IMR-90 (cell line): ENCODE data around the gene METRNL.

Source experiments
- CHD1 ChIP-seq: IDR thresholded peaks from 2 replicates; pipeline ENCODE4 v1.6.1; 2012; ENCODE audit warnings: low read depth, low read length, improper control_type of control experiment
- CTCF ChIP-seq: conservative IDR thresholded peaks from 2 replicates; pipeline ENCODE4 v1.5.1; 2012; ENCODE audit warnings: mild to moderate bottlenecking, low read depth, low read length, improper control_type of control experiment
- FOS ChIP-seq: fragments of 150-350 bp; IDR thresholded peaks from 2 replicates; pipeline ENCODE4 v1.6.1; 2016; ENCODE audit warnings: low read depth, low read length
- POLR2A ChIP-seq: IDR thresholded peaks from 2 replicates; pipeline ENCODE4 v1.6.1; 2012; ENCODE audit warnings: mild to moderate bottlenecking, low read depth, low read length
- RFX5 ChIP-seq: IDR thresholded peaks from 2 replicates; pipeline ENCODE4 v1.8.0; 2012; ENCODE audit warnings: low read depth, mild to moderate bottlenecking, low read length, moderate library complexity

GRCh38 chr17:83137523-83137922 lies 58.1 kb downstream of the METRNL start:
- TF ChIP-seq CHD1 = no peak
- no peak for TF ChIP-seq CTCF
- no peak for TF ChIP-seq POLR2A
- no peak for TF ChIP-seq RFX5
- TF ChIP-seq FOS = no peak
